CD4-positive, alpha-beta T cell treated with Interferon gamma for 1 hour (primary cell): ENCODE results near the gene FYCO1.

Source experiments
- DNase-seq: peaks from one replicate; pipeline ENCODE4 v3.0.0-alpha.2; 2020

Gene FYCO1

DNA sequence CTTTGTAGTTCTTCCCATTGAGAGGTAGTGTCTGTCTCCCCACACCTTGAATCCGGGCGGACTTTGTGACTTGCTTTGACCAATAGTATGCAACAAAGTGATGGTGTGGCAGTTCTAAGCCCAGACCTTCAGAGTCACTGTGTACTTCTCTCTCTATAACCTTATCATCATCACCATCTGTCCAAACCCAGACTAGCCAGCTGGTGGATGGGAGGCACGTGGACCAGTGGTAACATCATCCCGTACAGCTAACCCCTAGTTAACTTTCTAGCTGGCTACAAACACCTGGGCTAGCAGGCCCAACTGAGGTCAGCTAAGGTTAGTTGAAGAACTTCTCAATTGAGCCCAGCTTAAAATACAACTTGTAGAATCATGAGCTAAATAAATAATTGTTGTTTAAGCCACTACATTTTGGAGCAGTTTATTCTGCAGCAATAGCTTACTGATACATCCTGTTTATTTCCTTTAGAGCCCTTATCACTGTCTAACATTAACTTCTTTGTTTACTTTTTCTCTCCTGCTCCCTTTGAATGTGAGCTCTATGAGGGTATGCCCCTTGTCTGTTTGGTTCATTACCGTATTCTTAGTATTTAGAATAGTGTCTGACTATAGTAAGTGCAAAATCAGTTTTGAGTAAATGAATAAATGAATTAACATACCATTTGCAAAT, 120.8 kb downstream of the FYCO1 start:
- no peak for DNase-seq

DNA sequence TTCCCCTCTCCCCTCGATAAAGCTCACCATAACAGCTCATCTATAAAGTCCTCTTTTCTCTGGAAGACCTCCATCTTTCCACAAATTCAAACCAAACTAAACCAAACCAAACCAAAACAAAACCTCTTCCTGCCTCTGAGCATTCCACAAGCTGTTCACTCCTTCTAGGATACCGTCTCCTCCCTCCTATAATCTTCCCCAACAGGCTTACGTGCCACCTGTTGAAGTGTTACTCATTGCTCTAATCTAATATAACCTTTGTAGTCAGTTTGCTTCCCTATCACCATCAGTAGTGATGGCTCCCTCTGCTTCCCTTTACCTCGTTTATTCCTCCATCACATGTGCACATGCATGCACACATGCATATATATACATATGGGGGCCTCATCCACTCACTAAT, 122.0 kb downstream of the FYCO1 start:
- DNase-seq = no peak

DNA sequence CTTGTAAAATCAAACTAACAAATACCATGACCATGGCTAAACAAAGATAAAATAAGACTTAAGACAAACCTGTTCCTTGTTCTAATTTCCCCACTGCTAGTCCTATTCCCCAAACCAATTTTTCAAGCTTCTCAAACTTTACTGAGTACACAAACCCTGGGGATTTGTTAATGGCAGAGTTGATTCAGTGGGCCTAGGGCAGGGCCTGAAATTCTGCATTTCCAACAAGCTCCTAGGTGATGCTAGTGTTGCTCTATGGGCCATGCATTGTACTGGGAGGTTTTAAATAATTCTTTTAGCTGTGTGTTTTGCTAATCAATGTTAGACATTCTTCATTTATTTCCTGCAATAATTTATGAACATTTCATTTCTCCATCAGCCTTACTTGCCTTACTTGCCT, 122.6 kb downstream of the FYCO1 start:
- no peak for DNase-seq

DNA sequence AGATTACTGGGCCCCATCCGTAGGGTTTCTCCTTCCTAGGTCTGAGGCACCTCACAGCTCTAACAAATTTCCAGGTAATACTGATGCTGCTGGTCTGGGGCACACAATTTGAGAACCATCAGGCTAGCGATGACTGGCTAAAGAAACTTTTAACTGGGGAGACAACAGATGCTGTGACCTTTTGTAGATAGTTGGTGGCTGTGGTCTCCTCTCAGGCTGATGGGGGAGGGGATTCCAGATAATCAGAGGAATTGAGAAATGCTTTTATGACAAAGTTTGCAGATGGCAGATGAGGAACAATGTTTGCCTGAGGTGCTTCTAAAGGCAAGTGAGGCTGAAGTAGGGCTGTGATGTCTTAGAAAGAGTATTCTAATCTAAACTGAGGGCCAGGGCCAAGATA, 123.1 kb downstream of the FYCO1 start:
- DNase-seq = no peak

DNA sequence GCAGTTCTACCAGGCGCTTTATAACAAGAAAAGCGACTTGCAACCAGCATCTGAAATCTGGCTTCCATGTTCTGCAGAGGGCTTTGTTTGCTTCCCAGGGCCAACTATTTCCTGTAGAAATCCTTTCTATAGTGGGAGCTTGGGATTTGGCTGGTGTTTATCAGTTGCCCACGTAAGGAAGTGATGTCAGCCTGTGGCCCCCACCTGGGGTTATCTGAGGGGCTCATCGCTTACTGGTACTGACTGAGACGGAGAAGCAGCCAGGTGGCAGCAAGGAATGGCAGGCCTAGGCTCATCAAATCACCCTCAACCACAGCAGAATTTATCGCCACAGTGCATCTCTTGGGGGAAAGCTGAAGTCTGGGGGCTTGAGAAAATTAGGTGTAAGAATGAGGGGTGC, 123.8 kb downstream of the FYCO1 start:
- DNase-seq = no peak

DNA sequence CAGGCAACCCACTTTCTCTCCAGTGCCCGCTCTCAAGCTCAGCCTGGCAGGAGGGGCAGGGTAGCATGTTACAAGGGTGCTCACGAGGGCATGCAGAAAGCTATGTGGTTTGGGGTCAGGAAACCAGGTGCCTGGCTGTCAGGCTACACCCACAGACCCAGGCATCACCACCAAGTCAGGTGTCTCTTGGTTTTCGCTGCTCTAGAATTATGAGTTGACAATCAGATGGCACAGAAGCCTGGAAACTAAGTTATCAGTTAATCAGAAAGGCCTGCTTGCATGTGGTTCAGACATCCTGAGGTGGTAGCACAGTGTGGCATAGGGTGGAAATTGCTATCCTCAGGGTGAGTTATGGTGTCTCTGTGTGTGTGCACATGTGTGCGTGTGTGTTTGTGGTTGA, 125.5 kb downstream of the FYCO1 start:
- DNase-seq = peak; percentile 68

DNA sequence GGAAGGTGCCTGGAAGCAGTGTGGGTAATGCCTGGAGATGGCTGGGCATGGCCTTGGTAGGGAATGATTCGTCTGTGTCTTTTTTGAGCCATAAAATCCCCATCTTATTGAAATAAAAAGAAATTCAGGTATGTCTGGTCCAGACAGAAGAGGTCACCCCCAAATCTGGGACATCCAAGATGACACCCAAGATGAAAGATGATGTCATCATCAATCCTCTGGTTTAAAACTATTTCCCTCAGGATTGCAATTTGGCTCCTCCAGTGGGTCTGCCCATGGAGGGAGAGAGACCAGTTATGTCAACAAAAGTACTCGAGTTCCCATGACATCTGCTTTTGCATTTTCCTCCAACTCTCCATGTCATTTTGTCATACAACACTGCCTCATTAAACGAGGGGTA, 126.0 kb downstream of the FYCO1 start:
- no peak for DNase-seq

DNA sequence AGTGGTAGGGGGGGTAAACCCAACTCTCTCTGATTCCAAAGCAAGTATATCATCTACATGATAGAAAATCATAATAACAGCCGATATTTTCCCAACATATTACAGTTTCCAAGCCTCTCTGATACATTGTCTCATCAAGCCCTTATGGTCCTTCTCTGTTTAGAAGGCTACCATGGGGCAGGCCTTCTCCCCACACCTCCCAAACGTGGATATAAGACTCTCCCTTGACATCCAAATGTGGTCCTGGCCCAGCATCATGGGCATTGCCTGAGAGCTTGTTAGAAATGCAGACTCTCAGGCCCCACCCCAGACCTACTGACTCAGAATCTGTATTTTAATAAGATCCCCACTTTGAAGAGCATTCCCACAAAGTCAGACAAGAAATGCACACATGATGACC, 127.0 kb downstream of the FYCO1 start:
- no peak for DNase-seq

DNA sequence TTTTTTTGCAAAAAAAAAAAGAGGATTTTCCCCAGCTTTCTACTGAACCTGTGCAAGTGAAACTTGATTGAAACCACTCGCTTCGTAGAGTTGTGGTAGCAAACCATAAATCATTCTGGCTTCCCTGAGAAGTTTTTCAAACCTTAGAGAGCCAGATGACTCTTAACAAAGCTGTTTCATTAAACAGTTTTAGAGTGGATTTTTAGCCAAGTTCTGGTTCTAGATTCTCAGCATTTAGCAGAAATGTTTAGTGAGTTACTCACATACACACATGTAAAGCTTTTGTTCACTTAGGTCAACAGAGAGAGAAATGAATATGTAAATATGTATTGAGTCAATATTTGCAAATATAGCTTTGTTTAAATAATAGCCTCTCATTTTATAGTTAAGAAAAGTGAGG, 127.4 kb downstream of the FYCO1 start:
- DNase-seq = no peak
